KMS-11 (cell line): ENCODE data around the gene PSMA7.
A peak's percentile ranks its signal among the peaks of the same experiment; 100 is the strongest.

Source experiments
- H2AFZ ChIP-seq: fragments of 200-600 bp; sonication (generic); 2 replicates; pipeline ENCODE4 v1.6.1; 2016; ENCODE audit warnings: antibody characterized with exemption, mixed run types, low read depth
- H3K27ac ChIP-seq: fragments of 200-600 bp; sonication (generic); 2 replicates; pipeline ENCODE4 v1.6.1; 2016; ENCODE audit warnings: mild to moderate bottlenecking, mixed run types
- H3K27me3 ChIP-seq: fragments of 200-600 bp; sonication (generic); 2 replicates; pipeline ENCODE4 v1.6.1; 2017; ENCODE audit warnings: mild to moderate bottlenecking, low read depth, mixed run types, moderate library complexity; ENCODE audit not compliant: insufficient read depth
- H3K36me3 ChIP-seq: fragments of 200-600 bp; sonication (generic); 2 replicates; pipeline ENCODE4 v1.6.1; 2017; ENCODE audit warnings: mild to moderate bottlenecking, mixed run types; ENCODE audit not compliant: insufficient read depth
- H3K4me1 ChIP-seq: fragments of 200-600 bp; sonication (generic); 2 replicates; pipeline ENCODE4 v1.6.1; 2016; ENCODE audit warnings: mild to moderate bottlenecking, low read depth, mixed run types; ENCODE audit not compliant: poor library complexity, severe bottlenecking
- H3K4me2 ChIP-seq: fragments of 200-600 bp; sonication (generic); 2 replicates; pipeline ENCODE4 v1.7.0; 2016; ENCODE audit warnings: mild to moderate bottlenecking, mixed run types
- H3K4me3 ChIP-seq: fragments of 200-600 bp; sonication (generic); IDR thresholded peaks from 2 replicates; pipeline ENCODE4 v1.6.1; 2017; ENCODE audit warnings: low read depth, low read length, mixed read lengths; ENCODE audit not compliant: insufficient read depth
- H3K79me2 ChIP-seq: fragments of 200-600 bp; sonication (generic); 2 replicates; pipeline ENCODE4 v1.6.1; 2016; ENCODE audit warnings: low read depth, mixed run types; ENCODE audit not compliant: insufficient read depth
- H3K9ac ChIP-seq: fragments of 200-600 bp; sonication (generic); 2 replicates; pipeline ENCODE4 v1.6.1; 2016; ENCODE audit warnings: mild to moderate bottlenecking, mixed run types
- H4K20me1 ChIP-seq: fragments of 200-600 bp; sonication (generic); 2 replicates; pipeline ENCODE4 v1.6.1; 2016; ENCODE audit warnings: mild to moderate bottlenecking, mixed run types; ENCODE audit not compliant: insufficient read depth
- CTCF ChIP-seq: fragments of 200-600 bp; sonication (generic); conservative IDR thresholded peaks from 2 replicates; pipeline ENCODE4 v1.6.1; 2017; ENCODE audit warnings: low read depth, mild to moderate bottlenecking, antibody characterized with exemption, low read length, moderate library complexity, mixed read lengths

PSMA7 gene

GRCh38 chr20:62138912-62139311, 4.3 kb downstream of the PSMA7 start:
- H2AFZ ChIP-seq = no peak overlapping the region
- H3K4me2 ChIP-seq = no peak overlapping the region
- no peak overlapping the region for H3K27ac ChIP-seq
- H3K79me2 ChIP-seq = peaks cover 39% of the 10 kb centered on the region
- H3K4me3 ChIP-seq = no peak overlapping the region
- H3K9ac ChIP-seq = no peak overlapping the region
- H3K4me1 ChIP-seq = peaks cover 16% of the 10 kb centered on the region
- H3K36me3 ChIP-seq = peaks cover 16% of the 10 kb centered on the region; the same call in 1 of the 2 replicates
- no peak for TF ChIP-seq CTCF
- peaks cover 28% of the 10 kb centered on the region for H4K20me1 ChIP-seq
- no peaks in the 10 kb centered on the region for H3K27me3 ChIP-seq

- Histone ChIP-seq H3K36me3 (peaks cover 16% of the 10 kb centered on the region; the same call in 1 of the 2 replicates), H3K27me3 (no peaks in the 10 kb centered on the region), H3K79me2 (peaks cover 39% of the 10 kb centered on the region), H3K4me1 (peaks cover 16% of the 10 kb centered on the region), H3K9ac (no peak overlapping the region), H3K27ac (no peak overlapping the region), H2AFZ (no peak overlapping the region), H3K4me3 (no peak overlapping the region), H4K20me1 (peaks cover 28% of the 10 kb centered on the region), H3K4me2 (no peak overlapping the region)
- TF ChIP-seq CTCF = no peak
Measured at GRCh38 chr20:62138204-62138543, 5.0 kb downstream of the PSMA7 start.

GRCh38 chr20:62137478-62138203, 5.6 kb downstream of the PSMA7 start:
- peaks cover 16% of the 10 kb centered on the region; the same call in 1 of the 2 replicates for H3K36me3 ChIP-seq
- peaks cover 28% of the 10 kb centered on the region for H4K20me1 ChIP-seq
- H3K27me3 ChIP-seq = no peaks in the 10 kb centered on the region
- peaks cover 38% of the 10 kb centered on the region for H3K79me2 ChIP-seq
- TF ChIP-seq CTCF = no peak
- no peak overlapping the region for H3K27ac ChIP-seq
- no peak overlapping the region for H3K4me3 ChIP-seq
- H3K4me2 ChIP-seq = no peak overlapping the region
- no peak overlapping the region for H3K9ac ChIP-seq
- H3K4me1 ChIP-seq = peaks cover 16% of the 10 kb centered on the region
- no peak overlapping the region for H2AFZ ChIP-seq

- H2AFZ ChIP-seq = no peak overlapping the region
- no peak overlapping the region for H3K4me2 ChIP-seq
- H3K27ac ChIP-seq = no peak overlapping the region
- no peak overlapping the region for H3K4me3 ChIP-seq
- H4K20me1 ChIP-seq = peaks cover 23% of the 10 kb centered on the region
- H3K36me3 ChIP-seq = peaks cover 16% of the 10 kb centered on the region; the same call in 1 of the 2 replicates
- peaks cover 16% of the 10 kb centered on the region for H3K4me1 ChIP-seq
- H3K79me2 ChIP-seq = peaks cover 32% of the 10 kb centered on the region
- no peaks in the 10 kb centered on the region for H3K27me3 ChIP-seq
- H3K9ac ChIP-seq = no peak overlapping the region
- TF ChIP-seq CTCF = 0 out of 2 replicates have a peak, but pooled peaks have one; percentile 22
Measured at GRCh38 chr20:62137092-62137384, 6.2 kb downstream of the PSMA7 start.
